K562 (cell line): ENCODE results near the gene ACHE. TPM values are rescaled to one million over a fixed set of nuclear protein-coding genes. Genes with fewer than 3 reads are reported as not detected.

Experiments
- ARID2 ChIP-seq: fragments of 450-650 bp; IDR thresholded peaks from 2 replicates; pipeline ENCODE4 v1.6.1; 2017; ENCODE audit warnings: antibody characterized with exemption, mild to moderate bottlenecking
- CC2D1A ChIP-seq: fragments of 450-650 bp; IDR thresholded peaks from 2 replicates; pipeline ENCODE4 v1.6.1; 2017; ENCODE audit warnings: mild to moderate bottlenecking
- CHD2 ChIP-seq: IDR thresholded peaks from 2 replicates; pipeline ENCODE4 v1.6.1; 2011; ENCODE audit warnings: low read depth, low read length
- FOXP1 ChIP-seq: sonication (generic); formaldehyde crosslinking; IDR thresholded peaks from 2 replicates; pipeline ENCODE4 v1.8.0; 2022; ENCODE audit warnings: mild to moderate bottlenecking, missing genetic modification reagents
- GATAD2A ChIP-seq: fragments of 450-650 bp; IDR thresholded peaks from 2 replicates; pipeline ENCODE4 v1.6.1; 2017
- HNRNPK ChIP-seq: fragments of 200-400 bp; formaldehyde crosslinking; IDR thresholded peaks from one replicate; pipeline ENCODE4 v1.6.1; 2018; ENCODE audit warnings: mild to moderate bottlenecking, low read depth, low read length; ENCODE audit not compliant: poor library complexity, severe bottlenecking
- KAT7 ChIP-seq: sonication (generic); formaldehyde crosslinking; IDR thresholded peaks from 2 replicates; pipeline ENCODE4 v1.8.0; 2022; ENCODE audit warnings: missing genetic modification reagents, mild to moderate bottlenecking, borderline replicate concordance
- MAZ ChIP-seq, 2 experiments: fragments of 450-650 bp in 1 of 2; sonication (generic) in 1 of 2; formaldehyde crosslinking; IDR thresholded peaks in 1 of 2; conservative IDR thresholded peaks in 1 of 2; 2 replicates each; pipeline versions ENCODE4 v1.4.0 to v1.5.0; 2020; ENCODE audit warnings: mild to moderate bottlenecking in 1 of 2, missing genetic modification reagents in 1 of 2
- TGIF2 ChIP-seq: sonication (generic); formaldehyde crosslinking; IDR thresholded peaks from 2 replicates; pipeline ENCODE4 v1.8.1; 2022; ENCODE audit warnings: mild to moderate bottlenecking, missing genetic modification reagents, moderate library complexity
- ZNF175 ChIP-seq: fragments of 200-800 bp; sonication (Bioruptor generic); IDR thresholded peaks from 2 replicates; pipeline ENCODE4 v1.6.1; 2016; ENCODE audit warnings: low read depth, mild to moderate bottlenecking, missing genetic modification characterization, missing compliant biosample characterization
- polyA plus RNA-seq, 8 experiments: library from polyadenylated mRNA; depleted of rRNA in 4 of 8; stranded (reverse) in 5 of 8; unstranded in 3 of 8; fragments of >200 nt; fragmentation: Nextera tagmentation in 2 of 8; fragmentation: Illumina TruSeq in 1 of 8; extraction: Ambion mirVana in 2 of 8; extraction: Trizol in 1 of 8; gene quantifications; 2 replicates each; pipeline versions ENCODE4 v1.2.1 to v1.2.3, GENCODE V29; 2011 to 2014; ENCODE audit warnings: inconsistent platforms in 1 of 8, missing spikeins in 1 of 8
- total RNA-seq, 7 experiments: library from RNA; depleted of rRNA in 6 of 7; stranded (reverse); fragments of >200 nt in 6 of 7; fragmentation: Illumina TruSeq in 2 of 7; extraction: Trizol in 2 of 7; gene quantifications; 2 replicates each; pipeline versions ENCODE4 v1.2.1 to v1.2.3, GENCODE V29; 2011 to 2021; ENCODE audit warnings: low replicate concordance in 1 of 7
- TF ChIP-seq, protein P1 (sequence below), 2 experiments: fragments of 200-800 bp in 1 of 2; sonication (Bioruptor generic) in 1 of 2; sonication (generic) in 1 of 2; formaldehyde crosslinking in 1 of 2; IDR thresholded peaks in 1 of 2; conservative IDR thresholded peaks in 1 of 2; 2 replicates each; pipeline versions ENCODE4 v1.5.0 to v1.6.1; 2016 to 2020; ENCODE audit warnings: missing compliant biosample characterization in 1 of 2, missing genetic modification characterization in 1 of 2, missing genetic modification reagents in 1 of 2
- TF ChIP-seq, protein P2 (sequence below): fragments of 450-650 bp; IDR thresholded peaks from 2 replicates; pipeline ENCODE4 v1.6.1; 2018; ENCODE audit not compliant: partially characterized antibody
- TF ChIP-seq, protein P3 (sequence below): sonication (generic); formaldehyde crosslinking; IDR thresholded peaks from 2 replicates; pipeline ENCODE4 v1.8.0; 2022; ENCODE audit warnings: mild to moderate bottlenecking, missing genetic modification reagents
- TF ChIP-seq, protein P4 (sequence below): sonication (generic); formaldehyde crosslinking; IDR thresholded peaks from 2 replicates; pipeline ENCODE4 v1.8.0; 2023; ENCODE audit warnings: mild to moderate bottlenecking, missing genetic modification reagents
- TF ChIP-seq, protein P5 (sequence below): sonication (generic); formaldehyde crosslinking; IDR thresholded peaks from 2 replicates; pipeline ENCODE4 v1.8.0; 2023; ENCODE audit warnings: mild to moderate bottlenecking, missing genetic modification reagents

The ACHE gene
- total and polyA plus RNA-seq, 9 of the 15 experiments (the other 6 are each of a cell fraction or from before 2014, with no cell fraction given), result 0.04 to 8.8 (median 1.9) TPM

DNA sequence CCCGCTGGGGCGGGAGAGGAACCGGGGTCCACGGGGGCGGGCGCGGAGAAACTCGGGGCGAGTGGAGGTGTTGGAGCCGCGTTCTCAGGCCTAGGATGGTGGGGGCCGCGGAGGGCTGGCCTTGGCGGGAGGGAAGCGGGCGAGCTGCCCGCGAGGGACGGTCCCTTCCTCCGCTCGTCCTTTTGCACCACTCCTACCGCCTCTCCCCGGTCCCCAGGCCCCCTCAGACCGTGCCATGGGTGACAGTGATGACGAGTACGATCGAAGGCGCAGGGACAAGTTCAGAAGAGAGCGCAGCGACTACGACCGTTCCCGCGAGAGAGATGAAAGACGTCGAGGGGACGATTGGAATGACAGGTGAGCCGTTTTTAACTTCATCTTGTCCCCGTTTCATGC lies 20.3 kb downstream of the ACHE start (continued):
- TF ChIP-seq, protein P1, sequence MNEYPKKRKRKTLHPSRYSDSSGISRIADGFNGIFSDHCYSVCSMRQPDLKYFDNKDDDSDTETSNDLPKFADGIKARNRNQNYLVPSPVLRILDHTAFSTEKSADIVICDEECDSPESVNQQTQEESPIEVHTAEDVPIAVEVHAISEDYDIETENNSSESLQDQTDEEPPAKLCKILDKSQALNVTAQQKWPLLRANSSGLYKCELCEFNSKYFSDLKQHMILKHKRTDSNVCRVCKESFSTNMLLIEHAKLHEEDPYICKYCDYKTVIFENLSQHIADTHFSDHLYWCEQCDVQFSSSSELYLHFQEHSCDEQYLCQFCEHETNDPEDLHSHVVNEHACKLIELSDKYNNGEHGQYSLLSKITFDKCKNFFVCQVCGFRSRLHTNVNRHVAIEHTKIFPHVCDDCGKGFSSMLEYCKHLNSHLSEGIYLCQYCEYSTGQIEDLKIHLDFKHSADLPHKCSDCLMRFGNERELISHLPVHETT (CRISPR knock-in tag; conservative IDR thresholded peaks at IDR 0.05 in 1 of 2, IDR thresholded peaks at IDR 0.05 in 1 of 2), result peak in 1 of 2 experiments; percentile 19; a peak in 1 of 4 replicates
- TF ChIP-seq MAZ (CRISPR knock-in tag; conservative IDR thresholded peaks at IDR 0.05 in 1 of 2, IDR thresholded peaks at IDR 0.05 in 1 of 2), result no peak; a peak in 1 of 4 replicates
- 0 out of 2 replicates have a peak, but pooled peaks have one; percentile 24 for TF ChIP-seq TGIF2 (CRISPR knock-in tag)
- 0 out of 2 replicates have a peak, but pooled peaks have one; percentile 25 for TF ChIP-seq GATAD2A
- TF ChIP-seq FOXP1, result peak; percentile 64; the same call in 1 of the 2 replicates
- TF ChIP-seq ZNF175 (CRISPR knock-in tag), result no peak
- no peak for TF ChIP-seq HNRNPK
- TF ChIP-seq ARID2, result 0 out of 2 replicates have a peak, but pooled peaks have one; percentile 16
- TF ChIP-seq, protein P2, sequence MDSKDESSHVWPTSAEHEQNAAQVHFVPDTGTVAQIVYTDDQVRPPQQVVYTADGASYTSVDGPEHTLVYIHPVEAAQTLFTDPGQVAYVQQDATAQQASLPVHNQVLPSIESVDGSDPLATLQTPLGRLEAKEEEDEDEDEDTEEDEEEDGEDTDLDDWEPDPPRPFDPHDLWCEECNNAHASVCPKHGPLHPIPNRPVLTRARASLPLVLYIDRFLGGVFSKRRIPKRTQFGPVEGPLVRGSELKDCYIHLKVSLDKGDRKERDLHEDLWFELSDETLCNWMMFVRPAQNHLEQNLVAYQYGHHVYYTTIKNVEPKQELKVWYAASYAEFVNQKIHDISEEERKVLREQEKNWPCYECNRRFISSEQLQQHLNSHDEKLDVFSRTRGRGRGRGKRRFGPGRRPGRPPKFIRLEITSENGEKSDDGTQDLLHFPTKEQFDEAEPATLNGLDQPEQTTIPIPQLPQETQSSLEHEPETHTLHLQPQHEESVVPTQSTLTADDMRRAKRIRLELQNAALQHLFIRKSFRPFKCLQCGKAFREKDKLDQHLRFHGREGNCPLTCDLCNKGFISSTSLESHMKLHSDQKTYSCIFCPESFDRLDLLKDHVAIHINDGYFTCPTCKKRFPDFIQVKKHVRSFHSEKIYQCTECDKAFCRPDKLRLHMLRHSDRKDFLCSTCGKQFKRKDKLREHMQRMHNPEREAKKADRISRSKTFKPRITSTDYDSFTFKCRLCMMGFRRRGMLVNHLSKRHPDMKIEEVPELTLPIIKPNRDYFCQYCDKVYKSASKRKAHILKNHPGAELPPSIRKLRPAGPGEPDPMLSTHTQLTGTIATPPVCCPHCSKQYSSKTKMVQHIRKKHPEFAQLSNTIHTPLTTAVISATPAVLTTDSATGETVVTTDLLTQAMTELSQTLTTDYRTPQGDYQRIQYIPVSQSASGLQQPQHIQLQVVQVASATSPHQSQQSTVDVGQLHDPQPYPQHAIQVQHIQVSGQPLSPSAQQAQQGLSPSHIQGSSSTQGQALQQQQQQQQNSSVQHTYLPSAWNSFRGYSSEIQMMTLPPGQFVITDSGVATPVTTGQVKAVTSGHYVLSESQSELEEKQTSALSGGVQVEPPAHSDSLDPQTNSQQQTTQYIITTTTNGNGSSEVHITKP, result no peak
- TF ChIP-seq CC2D1A, result no peak
- TF ChIP-seq, protein P3, sequence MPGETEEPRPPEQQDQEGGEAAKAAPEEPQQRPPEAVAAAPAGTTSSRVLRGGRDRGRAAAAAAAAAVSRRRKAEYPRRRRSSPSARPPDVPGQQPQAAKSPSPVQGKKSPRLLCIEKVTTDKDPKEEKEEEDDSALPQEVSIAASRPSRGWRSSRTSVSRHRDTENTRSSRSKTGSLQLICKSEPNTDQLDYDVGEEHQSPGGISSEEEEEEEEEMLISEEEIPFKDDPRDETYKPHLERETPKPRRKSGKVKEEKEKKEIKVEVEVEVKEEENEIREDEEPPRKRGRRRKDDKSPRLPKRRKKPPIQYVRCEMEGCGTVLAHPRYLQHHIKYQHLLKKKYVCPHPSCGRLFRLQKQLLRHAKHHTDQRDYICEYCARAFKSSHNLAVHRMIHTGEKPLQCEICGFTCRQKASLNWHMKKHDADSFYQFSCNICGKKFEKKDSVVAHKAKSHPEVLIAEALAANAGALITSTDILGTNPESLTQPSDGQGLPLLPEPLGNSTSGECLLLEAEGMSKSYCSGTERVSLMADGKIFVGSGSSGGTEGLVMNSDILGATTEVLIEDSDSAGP, result no peak
- TF ChIP-seq CHD2, result peak; percentile 84
- TF ChIP-seq, protein P4, sequence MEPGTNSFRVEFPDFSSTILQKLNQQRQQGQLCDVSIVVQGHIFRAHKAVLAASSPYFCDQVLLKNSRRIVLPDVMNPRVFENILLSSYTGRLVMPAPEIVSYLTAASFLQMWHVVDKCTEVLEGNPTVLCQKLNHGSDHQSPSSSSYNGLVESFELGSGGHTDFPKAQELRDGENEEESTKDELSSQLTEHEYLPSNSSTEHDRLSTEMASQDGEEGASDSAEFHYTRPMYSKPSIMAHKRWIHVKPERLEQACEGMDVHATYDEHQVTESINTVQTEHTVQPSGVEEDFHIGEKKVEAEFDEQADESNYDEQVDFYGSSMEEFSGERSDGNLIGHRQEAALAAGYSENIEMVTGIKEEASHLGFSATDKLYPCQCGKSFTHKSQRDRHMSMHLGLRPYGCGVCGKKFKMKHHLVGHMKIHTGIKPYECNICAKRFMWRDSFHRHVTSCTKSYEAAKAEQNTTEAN (CRISPR knock-in tag), result no peak
- peak; percentile 51; the same call in 1 of the 2 replicates for TF ChIP-seq KAT7
- TF ChIP-seq, protein P5, sequence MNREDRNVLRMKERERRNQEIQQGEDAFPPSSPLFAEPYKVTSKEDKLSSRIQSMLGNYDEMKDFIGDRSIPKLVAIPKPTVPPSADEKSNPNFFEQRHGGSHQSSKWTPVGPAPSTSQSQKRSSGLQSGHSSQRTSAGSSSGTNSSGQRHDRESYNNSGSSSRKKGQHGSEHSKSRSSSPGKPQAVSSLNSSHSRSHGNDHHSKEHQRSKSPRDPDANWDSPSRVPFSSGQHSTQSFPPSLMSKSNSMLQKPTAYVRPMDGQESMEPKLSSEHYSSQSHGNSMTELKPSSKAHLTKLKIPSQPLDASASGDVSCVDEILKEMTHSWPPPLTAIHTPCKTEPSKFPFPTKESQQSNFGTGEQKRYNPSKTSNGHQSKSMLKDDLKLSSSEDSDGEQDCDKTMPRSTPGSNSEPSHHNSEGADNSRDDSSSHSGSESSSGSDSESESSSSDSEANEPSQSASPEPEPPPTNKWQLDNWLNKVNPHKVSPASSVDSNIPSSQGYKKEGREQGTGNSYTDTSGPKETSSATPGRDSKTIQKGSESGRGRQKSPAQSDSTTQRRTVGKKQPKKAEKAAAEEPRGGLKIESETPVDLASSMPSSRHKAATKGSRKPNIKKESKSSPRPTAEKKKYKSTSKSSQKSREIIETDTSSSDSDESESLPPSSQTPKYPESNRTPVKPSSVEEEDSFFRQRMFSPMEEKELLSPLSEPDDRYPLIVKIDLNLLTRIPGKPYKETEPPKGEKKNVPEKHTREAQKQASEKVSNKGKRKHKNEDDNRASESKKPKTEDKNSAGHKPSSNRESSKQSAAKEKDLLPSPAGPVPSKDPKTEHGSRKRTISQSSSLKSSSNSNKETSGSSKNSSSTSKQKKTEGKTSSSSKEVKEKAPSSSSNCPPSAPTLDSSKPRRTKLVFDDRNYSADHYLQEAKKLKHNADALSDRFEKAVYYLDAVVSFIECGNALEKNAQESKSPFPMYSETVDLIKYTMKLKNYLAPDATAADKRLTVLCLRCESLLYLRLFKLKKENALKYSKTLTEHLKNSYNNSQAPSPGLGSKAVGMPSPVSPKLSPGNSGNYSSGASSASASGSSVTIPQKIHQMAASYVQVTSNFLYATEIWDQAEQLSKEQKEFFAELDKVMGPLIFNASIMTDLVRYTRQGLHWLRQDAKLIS, result peak; percentile 69; the same call in 1 of the 2 replicates
